Activated CD4-positive, alpha-beta memory T cell treated with anti-CD3 and anti-CD28 coated beads, Interleukin-2, amount 10 ng/mL, durations not matched to agents 7 days and 5 days (primary cell): ENCODE results near the gene ASTN2. TPM values are rescaled to one million over a fixed set of nuclear protein-coding genes. Genes with fewer than 3 reads are reported as not detected.

Experiments used
- CTCF ChIA-PET: fragments of 350-600 bp; sonication (Branson Sonifier 250); formaldehyde crosslinking; loops from one replicate; lab custom pipeline; 2021; ENCODE audit warnings: antibody characterized with exemption, inconsistent platforms; lab: Charles Lee
- POLR2A ChIA-PET: fragments of 350-600 bp; sonication (Branson Sonifier 250); formaldehyde crosslinking; loops from one replicate; lab custom pipeline; 2021; ENCODE audit warnings: antibody characterized with exemption; lab: Charles Lee
- DNase-seq: peaks from one replicate; pipeline ENCODE4 v3.0.0-alpha.2; 2020
- H3K27ac Mint-ChIP-seq: one replicate; pipeline ENCODE4 v1.8.0; 2021; ENCODE audit warnings: mild to moderate bottlenecking, mixed read lengths
- H3K27me3 Mint-ChIP-seq: one replicate; pipeline ENCODE4 v1.8.0; 2021; ENCODE audit warnings: mixed read lengths
- H3K36me3 Mint-ChIP-seq: one replicate; pipeline ENCODE4 v1.8.0; 2021; ENCODE audit warnings: low read depth, mixed read lengths
- H3K4me1 Mint-ChIP-seq: one replicate; pipeline ENCODE4 v1.8.0; 2021; ENCODE audit warnings: mixed read lengths
- H3K4me3 Mint-ChIP-seq: one replicate; pipeline ENCODE4 v1.8.0; 2021; ENCODE audit warnings: mild to moderate bottlenecking, mixed read lengths
- H3K9me3 Mint-ChIP-seq: one replicate; pipeline ENCODE4 v1.8.0; 2021; ENCODE audit warnings: mixed read lengths
- total RNA-seq, 2 experiments: library from RNA; stranded (reverse); gene quantifications; one replicate each; pipeline ENCODE4 v1.2.3, GENCODE V29; 2021

ASTN2 gene
- total RNA-seq, 2 experiments from 2014 or later = 2.5 to 3.0 TPM

DNA sequence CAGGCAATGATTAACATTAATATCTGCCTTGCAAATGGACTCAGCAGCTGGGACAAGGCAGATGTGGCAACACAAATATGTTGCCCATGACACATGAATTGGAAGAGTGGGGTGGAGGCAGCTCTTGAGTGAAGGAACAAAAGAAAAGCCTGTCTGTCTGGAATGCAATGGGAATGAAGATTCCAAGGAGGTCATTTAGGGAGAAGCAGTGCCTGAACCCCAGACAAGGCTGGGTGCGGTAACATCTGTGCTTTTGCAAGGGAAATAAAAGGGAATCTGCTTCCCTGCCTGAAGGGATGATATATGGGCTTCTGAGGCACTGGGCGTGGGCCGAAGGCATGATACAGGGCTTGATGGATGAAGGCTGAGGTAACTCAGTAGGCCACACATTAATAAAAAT, 821.9 kb downstream of the ASTN2 start:
- Mint-ChIP-seq H3K9me3 (peaks cover 10% of the 10 kb centered on the region), H3K27me3 (no peaks in the 10 kb centered on the region), H3K27ac (no peak overlapping the region), H3K4me1 (no peaks in the 10 kb centered on the region), H3K36me3 (no peaks in the 10 kb centered on the region), H3K4me3 (no peak overlapping the region)
- ChIA-PET POLR2A (no interaction called here), CTCF (no interaction called here)
- no peak for DNase-seq

DNA sequence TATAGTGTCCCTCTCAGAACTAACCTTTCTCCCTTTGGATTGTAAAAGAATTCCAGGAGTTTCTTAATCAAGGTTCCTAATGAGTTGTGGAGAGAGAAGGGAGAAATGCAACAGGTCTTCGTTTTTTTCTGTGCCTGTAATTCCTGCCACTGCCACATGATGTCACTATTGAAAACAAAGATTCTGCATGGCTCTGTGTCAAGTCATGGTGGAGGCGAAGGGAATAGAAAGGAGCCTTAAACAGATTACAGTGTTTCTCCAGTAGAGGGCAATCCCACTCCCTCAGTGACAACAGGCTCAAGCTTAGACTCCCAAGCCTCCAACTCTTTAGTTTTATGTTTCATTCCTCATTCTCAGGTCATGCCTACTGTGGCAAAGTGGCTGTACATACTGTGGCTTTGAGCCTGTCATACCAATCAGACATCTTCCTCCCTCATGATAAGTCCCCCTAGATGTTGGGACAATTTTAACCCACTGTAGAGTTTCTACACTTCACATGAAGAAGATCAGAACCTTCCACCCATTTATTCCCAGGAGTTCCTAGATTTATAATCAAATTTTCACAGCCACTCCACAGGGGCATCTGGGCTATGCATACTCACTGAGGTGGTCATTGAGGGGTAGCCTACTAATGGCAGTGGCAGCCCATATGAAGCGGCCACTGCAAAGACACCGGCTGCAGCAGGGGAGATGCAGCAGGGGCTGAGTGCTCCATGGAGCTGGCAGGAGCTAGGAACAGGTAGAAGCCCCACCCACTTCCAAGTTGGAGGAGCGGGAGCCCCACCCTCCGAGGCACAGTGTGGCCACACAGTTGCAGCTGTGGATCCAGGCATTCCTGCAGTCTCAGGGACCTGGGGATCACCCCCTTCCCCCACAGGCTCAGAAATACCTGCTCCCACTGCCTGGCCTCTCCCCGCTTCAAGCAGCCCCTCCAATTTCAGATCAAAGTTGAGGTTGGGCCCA, 825.2 kb downstream of the ASTN2 start:
- H3K9me3 Mint-ChIP-seq = peaks cover 10% of the 10 kb centered on the region
- ChIA-PET POLR2A (no interaction called here), CTCF (no interaction called here)
- no peaks in the 10 kb centered on the region for H3K36me3 Mint-ChIP-seq
- no peak overlapping the region for H3K4me3 Mint-ChIP-seq
- no peaks in the 10 kb centered on the region for H3K27me3 Mint-ChIP-seq
- H3K4me1 Mint-ChIP-seq = no peaks in the 10 kb centered on the region
- peak; percentile 20 for DNase-seq
- no peak overlapping the region for H3K27ac Mint-ChIP-seq

DNA sequence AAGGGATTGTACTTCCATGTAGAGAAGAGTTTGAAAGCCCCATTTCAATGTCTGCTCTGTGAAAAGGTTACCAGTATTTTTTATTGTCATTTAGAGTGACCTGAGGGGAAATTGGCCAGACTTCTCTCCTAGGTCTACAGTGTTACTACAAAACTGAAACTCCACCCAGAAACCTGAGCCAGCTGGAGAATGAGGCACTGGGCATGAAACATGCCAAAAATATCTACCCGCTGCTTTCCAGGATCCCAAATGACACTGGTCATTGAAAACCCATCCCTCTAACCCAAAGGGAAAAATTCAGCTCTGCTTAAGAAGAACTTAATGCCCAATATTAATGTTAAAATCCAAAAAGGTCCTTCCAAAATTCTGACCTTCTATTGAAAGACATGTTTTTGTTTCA, 826.9 kb downstream of the ASTN2 start:
- H3K9me3 Mint-ChIP-seq = peaks cover 10% of the 10 kb centered on the region
- H3K4me1 Mint-ChIP-seq = no peaks in the 10 kb centered on the region
- H3K36me3 Mint-ChIP-seq = peaks cover 2% of the 10 kb centered on the region
- H3K4me3 Mint-ChIP-seq = no peak overlapping the region
- no peak overlapping the region for H3K27ac Mint-ChIP-seq
- ChIA-PET POLR2A (no interaction called here), CTCF (no interaction called here)
- DNase-seq = no peak
- H3K27me3 Mint-ChIP-seq = no peaks in the 10 kb centered on the region

DNA sequence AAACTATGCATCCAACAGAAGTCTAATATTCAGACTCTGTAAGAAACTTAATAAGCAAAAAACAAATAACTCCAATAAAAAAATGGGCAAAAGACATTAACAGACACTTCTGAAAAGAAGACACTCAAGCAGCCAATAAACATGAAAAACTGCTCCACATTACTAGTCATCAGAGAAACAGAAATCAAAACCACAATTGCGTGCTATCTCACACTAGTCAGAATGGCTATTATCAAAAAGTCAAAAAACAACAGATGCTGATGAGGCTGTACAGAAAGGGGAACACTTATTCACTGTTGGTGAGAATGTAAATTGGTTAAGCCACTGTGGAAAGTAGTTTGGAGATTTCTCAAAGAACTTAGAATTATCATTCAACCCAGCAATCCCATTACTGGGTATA, 829.0 kb downstream of the ASTN2 start:
- Mint-ChIP-seq H3K4me1 (no peaks in the 10 kb centered on the region), H3K36me3 (peaks cover 2% of the 10 kb centered on the region), H3K4me3 (no peak overlapping the region), H3K9me3 (peaks cover 10% of the 10 kb centered on the region), H3K27me3 (no peaks in the 10 kb centered on the region), H3K27ac (no peak overlapping the region)
- no peak for DNase-seq
- ChIA-PET POLR2A (no interaction called here), CTCF (no interaction called here)

DNA sequence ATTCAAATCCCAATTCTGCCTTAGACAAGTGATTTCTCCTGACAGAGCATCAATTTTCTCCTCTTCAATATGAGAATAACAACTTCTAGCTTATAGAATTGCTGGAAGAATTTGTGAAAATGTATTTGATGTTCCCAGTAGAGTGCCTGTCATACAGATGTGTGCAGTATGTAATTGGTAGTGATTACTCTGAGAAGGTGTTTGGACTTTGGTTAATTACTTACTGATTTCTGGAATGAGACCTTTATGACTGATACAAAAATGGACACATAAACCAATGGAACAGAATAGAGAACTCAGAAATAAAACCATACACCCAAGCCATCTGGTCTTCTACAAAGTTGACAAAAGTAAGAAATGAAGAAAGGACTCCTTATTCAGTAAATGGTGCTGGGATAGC, 829.7 kb downstream of the ASTN2 start:
- no peak for DNase-seq
- H3K36me3 Mint-ChIP-seq = peaks cover 2% of the 10 kb centered on the region
- H3K4me1 Mint-ChIP-seq = no peaks in the 10 kb centered on the region
- POLR2A ChIA-PET = no interaction called here
- CTCF ChIA-PET = no interaction called here
- H3K27ac Mint-ChIP-seq = no peak overlapping the region
- no peaks in the 10 kb centered on the region for H3K27me3 Mint-ChIP-seq
- peaks cover 10% of the 10 kb centered on the region for H3K9me3 Mint-ChIP-seq
- H3K4me3 Mint-ChIP-seq = no peak overlapping the region

DNA sequence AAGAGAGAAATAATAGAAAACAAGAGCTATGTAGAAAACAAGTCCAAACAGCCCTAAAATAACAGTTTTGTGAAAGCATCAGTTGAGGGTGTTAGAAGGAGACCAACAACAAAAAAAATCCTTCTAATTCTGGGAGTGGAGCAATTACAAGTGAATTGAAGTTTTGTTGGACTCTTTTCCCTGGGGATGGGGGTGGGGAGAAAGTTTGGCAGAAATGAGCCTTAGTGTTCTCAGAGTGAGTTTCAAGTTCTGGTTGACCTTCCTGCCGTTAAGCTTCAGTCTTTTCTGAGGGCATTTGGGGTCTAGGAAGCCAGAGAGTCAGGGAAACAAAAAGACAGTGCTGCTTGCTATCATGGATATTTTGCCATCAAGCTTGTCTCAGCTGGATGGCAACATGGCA, 834.0 kb downstream of the ASTN2 start:
- Mint-ChIP-seq H3K9me3 (no peaks in the 10 kb centered on the region), H3K36me3 (peaks cover 2% of the 10 kb centered on the region), H3K4me1 (no peaks in the 10 kb centered on the region), H3K27me3 (no peaks in the 10 kb centered on the region), H3K4me3 (no peak overlapping the region), H3K27ac (no peak overlapping the region)
- POLR2A ChIA-PET = no interaction called here
- CTCF ChIA-PET = no interaction called here
- DNase-seq = no peak

DNA sequence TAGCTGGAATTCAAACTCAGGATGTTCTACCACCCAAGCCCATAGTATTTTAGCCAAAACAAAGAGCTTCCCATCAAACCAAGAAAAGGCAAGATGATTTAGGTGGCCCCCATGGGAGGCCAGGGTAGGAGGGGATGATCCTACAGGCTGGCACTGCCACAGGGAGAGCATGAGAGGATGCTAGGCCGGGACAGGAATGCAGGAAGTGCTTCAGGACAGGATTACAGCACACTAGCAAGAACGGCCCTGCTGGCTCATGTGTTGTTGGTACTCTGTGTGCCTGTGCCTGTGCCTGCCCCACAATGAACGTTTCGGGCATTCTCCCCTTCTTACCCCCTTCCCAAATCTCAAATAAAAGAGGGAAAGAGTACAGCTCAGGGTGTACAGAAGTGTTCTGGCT, 838.5 kb downstream of the ASTN2 start:
- Mint-ChIP-seq H3K9me3 (no peaks in the 10 kb centered on the region), H3K4me1 (no peaks in the 10 kb centered on the region), H3K27me3 (no peaks in the 10 kb centered on the region), H3K36me3 (no peaks in the 10 kb centered on the region), H3K27ac (no peak overlapping the region), H3K4me3 (no peak overlapping the region)
- ChIA-PET POLR2A (no interaction called here), CTCF (no interaction called here)
- DNase-seq = no peak

DNA sequence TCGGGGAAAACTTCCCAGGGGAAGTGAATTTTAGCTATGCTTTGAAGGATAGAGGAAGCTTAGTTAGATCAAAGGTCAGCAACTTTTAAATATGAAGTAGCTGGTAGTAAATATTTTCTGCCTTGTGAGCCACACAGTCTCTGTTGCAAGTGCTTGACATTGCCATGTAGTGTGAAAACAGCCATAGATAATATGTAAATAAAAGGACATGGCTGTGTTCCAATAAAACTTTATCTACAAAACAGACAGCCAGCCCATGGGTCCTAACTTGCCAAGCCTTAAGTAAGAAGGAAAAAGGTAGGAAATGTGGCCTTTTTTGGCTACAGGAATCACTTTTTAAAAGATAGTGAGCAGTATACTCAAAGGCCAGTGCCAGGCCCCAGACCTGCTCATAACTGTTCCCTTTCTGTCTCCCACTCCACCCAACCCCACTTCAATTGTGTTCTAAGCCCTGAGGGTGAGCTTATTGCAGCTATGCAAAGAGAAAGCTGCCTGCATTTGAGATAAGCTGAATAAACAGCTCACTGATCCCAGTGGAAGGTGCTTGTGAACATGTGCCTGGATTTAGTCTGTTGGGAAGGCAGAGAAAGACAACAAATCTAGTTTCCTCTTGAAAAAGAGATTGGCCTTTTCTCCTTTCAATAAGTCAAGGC, 840.7 kb downstream of the ASTN2 start:
- Mint-ChIP-seq H3K27me3 (no peaks in the 10 kb centered on the region), H3K9me3 (no peaks in the 10 kb centered on the region), H3K36me3 (no peaks in the 10 kb centered on the region), H3K4me1 (no peaks in the 10 kb centered on the region), H3K4me3 (no peak overlapping the region), H3K27ac (no peak overlapping the region)
- DNase-seq = no peak
- POLR2A ChIA-PET = no interaction called here
- CTCF ChIA-PET = no interaction called here

DNA sequence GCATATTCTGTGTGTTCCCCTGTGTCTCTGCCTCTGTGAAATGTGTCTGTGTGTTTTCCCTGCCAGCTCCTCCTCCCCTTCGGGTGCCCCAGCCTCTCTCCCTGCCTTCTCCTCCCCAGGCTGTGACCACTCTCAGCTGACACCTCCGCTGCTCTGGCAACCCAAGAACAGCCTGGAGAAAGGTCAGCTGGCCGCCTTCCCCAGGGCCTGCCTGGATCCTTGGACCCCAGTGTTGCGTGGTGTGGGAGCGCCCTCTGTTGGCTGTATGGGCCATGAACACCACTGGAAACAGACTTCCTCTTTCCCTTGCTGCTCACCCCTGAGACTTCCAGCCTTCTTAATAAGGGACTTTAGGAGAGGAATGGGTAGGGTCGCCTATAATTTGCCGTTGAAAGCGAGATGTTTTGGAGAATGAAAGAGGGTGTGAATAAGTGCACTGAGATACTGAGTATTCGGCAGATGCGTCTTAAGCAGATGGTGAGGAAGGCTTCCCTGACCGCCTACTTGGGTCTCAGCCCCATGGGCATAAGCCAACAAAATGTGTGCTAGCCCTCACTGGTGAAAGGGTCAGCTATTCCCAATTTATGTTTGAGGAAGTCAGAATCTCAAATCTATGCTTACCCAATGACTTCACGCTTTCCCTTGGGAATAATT, 842.6 kb downstream of the ASTN2 start:
- Mint-ChIP-seq H3K4me1 (no peaks in the 10 kb centered on the region), H3K4me3 (no peak overlapping the region), H3K27me3 (no peaks in the 10 kb centered on the region), H3K27ac (no peak overlapping the region), H3K9me3 (no peaks in the 10 kb centered on the region), H3K36me3 (no peaks in the 10 kb centered on the region)
- ChIA-PET CTCF (interaction anchor here (0.5 to 0.9 kb wide), 3 partner anchors 201 to 1709 kb away, joined by 3 to 4 read pairs (median 4); no protein-coding TSS in a partner anchor), POLR2A (no interaction called here)
- peak; percentile 33 for DNase-seq

DNA sequence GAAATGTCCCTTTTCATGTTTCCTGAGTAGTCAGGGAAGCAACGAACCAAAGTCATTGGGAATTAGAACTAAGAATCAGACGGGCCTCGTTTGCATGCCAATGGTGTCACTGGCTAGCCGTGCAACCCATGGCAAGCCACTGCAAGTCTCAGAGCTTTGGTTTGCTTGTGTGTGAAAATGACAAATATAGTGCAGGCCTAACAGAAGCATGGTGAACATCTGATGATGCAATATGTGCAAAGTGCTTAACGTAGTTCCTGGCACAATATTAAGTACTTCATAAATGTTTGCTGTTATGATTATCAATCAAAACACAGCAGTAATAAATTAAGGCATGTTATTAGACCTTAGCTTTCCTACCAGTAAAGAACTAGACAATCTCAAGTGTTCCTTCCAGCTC, 845.7 kb downstream of the ASTN2 start:
- POLR2A ChIA-PET = no interaction called here
- CTCF ChIA-PET = no interaction called here
- Mint-ChIP-seq H3K4me3 (no peak overlapping the region), H3K36me3 (no peaks in the 10 kb centered on the region), H3K9me3 (no peaks in the 10 kb centered on the region), H3K27ac (no peak overlapping the region), H3K4me1 (no peaks in the 10 kb centered on the region), H3K27me3 (no peaks in the 10 kb centered on the region)
- no peak for DNase-seq

DNA sequence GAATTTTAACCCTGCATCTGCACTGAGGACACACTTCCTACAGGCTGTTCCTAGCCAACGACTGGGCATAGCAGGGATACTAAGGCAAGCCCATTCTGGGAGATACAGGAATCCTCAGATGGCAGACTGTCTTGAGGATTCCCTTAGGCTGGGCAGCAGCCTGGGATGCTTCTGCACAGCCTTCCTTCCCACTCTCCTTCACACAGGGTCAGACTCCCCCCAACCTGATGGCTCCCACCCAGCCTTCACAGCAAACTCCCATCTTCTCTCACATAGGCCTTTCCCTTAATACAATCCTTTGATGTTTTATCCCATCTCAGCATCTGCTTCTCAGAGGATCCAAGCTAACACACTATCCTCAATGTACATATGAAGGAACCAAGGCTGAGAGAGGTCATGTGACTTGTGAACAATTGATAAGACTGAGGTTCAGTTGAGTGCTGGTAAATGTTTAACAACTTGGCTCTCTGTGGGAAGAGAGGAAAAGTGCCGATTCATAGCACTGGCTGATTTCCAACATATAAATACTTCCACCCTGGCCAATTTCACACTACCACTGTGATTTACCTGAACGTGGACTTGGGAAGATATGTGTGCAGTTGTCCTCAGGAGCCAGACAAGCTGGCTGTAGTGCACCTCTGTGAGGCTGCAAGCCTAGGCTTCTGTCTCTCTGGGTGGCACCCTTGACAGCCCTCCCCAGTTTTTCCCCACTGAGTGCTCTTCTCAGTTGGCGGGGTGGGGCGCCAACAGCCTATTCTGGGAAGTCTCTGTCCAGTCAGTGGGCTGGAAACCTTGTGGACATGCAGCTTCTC, 848.0 kb downstream of the ASTN2 start:
- DNase-seq = no peak
- Mint-ChIP-seq H3K27me3 (no peaks in the 10 kb centered on the region), H3K27ac (no peak overlapping the region), H3K4me3 (no peak overlapping the region), H3K4me1 (no peaks in the 10 kb centered on the region), H3K9me3 (no peaks in the 10 kb centered on the region), H3K36me3 (no peaks in the 10 kb centered on the region)
- POLR2A ChIA-PET = no interaction called here
- CTCF ChIA-PET = no interaction called here

DNA sequence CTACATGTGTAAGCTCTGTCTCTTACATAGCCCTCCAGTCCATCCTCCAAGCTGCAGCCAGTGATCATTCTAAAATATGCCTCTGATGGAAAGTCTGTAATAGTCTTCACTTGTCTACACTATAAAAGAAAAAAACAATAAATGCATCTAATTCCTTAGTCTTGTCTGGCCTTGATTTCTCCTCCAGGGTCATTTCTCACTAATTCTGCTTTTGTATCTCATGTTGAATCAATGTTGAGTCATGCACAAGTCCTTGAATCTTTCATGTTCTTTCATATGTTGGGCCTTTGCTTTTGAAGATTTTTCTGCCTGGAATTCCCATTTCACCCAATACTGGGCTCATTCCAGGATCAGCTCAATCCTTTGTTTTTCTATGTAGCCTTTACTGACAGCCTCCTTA, 848.9 kb downstream of the ASTN2 start:
- POLR2A ChIA-PET = no interaction called here

More for the DNA sequence above, 848.9 kb downstream of the ASTN2 start:
- Mint-ChIP-seq H3K27me3 (no peaks in the 10 kb centered on the region), H3K27ac (no peak overlapping the region), H3K4me3 (no peak overlapping the region), H3K36me3 (no peaks in the 10 kb centered on the region), H3K9me3 (no peaks in the 10 kb centered on the region), H3K4me1 (no peaks in the 10 kb centered on the region)
- CTCF ChIA-PET = no interaction called here
- DNase-seq = no peak
